22Rv1 (cell line): ENCODE results near the gene POPDC3.

ENCODE experiments used
- H3K27ac ChIP-seq: fragments of 450-650 bp; 2 replicates; pipeline ENCODE4 v1.5.1; 2017
- ZFX ChIP-seq: fragments of 450-650 bp; IDR thresholded peaks from 2 replicates; pipeline ENCODE4 v1.6.1; 2017; ENCODE audit warnings: antibody characterized with exemption, borderline replicate concordance
- TF ChIP-seq, protein P1 (sequence below): fragments of 450-650 bp; IDR thresholded peaks from 2 replicates; pipeline ENCODE4 v1.5.1; 2017; ENCODE audit warnings: mild to moderate bottlenecking

The POPDC3 gene

DNA sequence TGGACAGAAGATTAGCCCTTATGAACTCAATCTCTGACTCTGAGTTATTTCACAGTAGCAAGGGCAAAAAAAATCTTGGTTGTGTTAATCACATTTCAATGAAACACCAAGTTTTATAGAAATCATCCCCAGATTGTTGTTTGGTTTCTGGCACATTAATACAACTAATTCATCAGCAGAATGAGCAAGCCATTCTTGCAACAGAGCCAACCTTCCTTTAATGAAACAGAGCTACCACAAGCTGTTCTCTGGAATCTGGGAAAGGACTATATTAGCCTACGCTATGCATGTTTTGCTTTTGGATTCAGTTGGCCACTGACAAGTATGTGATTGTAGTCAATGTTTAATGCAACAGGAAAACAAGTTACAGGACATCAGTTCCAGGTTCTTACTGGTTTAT, 13.8 kb upstream of the POPDC3 start:
- TF ChIP-seq, protein P1, sequence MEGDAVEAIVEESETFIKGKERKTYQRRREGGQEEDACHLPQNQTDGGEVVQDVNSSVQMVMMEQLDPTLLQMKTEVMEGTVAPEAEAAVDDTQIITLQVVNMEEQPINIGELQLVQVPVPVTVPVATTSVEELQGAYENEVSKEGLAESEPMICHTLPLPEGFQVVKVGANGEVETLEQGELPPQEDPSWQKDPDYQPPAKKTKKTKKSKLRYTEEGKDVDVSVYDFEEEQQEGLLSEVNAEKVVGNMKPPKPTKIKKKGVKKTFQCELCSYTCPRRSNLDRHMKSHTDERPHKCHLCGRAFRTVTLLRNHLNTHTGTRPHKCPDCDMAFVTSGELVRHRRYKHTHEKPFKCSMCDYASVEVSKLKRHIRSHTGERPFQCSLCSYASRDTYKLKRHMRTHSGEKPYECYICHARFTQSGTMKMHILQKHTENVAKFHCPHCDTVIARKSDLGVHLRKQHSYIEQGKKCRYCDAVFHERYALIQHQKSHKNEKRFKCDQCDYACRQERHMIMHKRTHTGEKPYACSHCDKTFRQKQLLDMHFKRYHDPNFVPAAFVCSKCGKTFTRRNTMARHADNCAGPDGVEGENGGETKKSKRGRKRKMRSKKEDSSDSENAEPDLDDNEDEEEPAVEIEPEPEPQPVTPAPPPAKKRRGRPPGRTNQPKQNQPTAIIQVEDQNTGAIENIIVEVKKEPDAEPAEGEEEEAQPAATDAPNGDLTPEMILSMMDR, result no peak
- TF ChIP-seq ZFX, result no peak

DNA sequence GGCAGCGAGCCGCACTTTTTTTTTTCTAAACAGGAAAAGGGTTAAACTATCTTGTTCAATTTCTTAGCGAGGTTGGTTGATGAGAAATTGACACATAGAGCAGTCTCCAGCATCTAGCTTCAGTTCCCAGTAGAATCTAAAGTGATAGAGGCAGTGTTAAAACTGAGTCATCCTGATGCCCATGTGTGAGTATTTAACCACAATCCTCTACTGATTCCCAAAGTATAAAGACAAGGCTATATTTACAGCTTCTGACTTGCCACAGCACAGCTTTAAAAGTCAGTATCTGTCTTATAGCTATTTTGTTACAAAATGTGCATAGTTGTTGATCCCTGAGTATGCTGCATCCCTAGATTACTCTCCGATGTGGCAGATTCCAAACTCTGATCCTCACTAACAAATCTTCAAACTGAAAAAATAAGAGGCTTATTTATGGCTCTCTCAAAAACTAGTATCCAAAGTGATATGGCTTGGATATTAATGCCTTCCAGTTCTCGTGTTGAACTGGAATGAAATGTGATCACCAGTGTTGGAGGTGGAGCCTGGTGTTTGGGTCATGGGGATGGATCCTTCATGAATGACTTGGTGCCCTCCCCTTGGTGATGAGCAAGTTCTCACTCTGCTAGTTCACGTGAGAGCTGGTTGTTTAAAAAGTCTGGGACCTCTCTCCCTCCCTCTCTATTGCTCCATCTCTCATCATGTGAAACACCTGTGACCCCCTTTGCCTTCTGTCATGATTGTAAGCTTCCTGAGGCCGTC, 13.1 kb upstream of the POPDC3 start:
- TF ChIP-seq, protein P1, result no peak
- TF ChIP-seq ZFX, result no peak
- H3K27ac ChIP-seq, result no peak overlapping the region

More for the DNA sequence above, 13.8 kb upstream of the POPDC3 start:
- H3K27ac ChIP-seq, result no peak overlapping the region

DNA sequence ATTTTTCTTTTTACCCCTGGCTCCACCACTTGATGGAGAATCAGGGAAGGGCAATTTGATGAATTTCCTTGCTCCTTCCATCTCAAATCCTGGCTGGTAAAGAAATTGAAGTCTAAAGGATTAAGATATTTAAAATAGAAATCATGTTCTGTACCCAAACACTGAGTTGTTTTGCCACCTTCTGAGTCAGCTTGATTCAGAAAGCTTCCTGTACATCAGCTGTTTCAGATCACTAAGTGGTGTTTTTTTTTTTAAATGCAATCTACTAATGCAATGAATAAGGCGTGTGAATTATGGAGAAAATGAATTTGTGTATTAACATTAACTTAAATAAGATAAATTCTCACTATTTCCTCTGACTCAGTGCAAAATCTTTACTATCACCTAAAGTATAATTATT, 11.5 kb upstream of the POPDC3 start:
- TF ChIP-seq, protein P1, result no peak
- TF ChIP-seq ZFX, result no peak
- no peak overlapping the region for H3K27ac ChIP-seq

DNA sequence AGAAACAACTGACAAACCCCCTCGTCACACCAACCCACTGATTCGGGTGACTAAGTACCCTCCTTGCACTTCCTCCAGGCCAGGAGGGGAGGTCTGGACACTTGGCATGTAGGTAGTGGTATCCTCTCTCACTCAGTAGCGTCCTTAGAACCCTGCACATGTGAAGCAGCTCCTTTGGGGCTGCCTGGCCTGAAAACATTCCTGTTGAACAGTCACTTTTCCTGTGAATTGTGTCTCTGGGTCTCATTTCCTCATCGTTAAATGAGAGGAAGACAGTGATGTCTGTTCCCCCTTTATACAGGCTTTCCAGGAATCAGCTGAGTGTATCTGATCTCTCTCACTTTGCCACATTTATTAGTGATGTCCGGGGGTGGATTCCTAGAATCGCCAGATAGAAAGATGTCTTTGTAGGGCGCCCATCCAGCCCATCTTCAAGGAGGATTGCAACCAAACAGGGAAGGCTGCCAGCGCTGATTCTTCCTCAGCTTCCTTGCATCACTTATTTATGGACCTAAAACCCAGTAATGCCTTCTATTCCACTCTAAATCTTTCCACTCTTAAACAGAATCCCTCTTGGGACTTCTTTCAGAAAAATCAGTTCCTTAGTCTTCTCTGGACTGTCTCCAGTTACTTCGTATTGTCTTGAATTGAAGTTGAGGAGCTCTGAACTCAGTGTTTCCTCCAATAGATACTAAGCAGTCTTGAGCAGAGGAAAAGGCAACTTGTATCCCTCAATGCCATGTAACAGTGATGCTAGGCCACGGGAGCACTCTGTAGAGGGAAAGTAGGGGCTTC, 9.4 kb upstream of the POPDC3 start:
- no peak for TF ChIP-seq ZFX
- TF ChIP-seq, protein P1, result no peak

DNA sequence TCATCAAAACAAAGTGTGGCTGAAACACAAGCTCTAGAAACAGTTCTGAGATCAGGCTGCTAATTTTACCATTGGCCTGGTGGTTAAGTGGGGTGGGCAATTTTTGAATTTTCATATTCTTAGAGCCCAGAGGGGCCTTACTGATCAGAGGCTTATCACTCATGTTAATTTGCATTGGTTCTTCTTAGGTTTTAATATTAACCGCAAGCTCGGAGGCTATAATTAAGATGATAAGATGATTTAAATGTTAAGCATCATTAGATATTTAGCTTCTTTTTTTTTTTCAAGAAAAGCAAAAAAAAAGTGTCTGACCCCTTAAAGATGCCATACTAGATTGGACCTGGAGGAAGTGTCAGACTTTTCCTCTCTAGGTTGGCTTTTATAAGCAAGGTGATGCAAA, 8.4 kb upstream of the POPDC3 start:
- TF ChIP-seq, protein P1, result no peak
- no peak for TF ChIP-seq ZFX
- H3K27ac ChIP-seq, result no peak overlapping the region

More for the DNA sequence above, 9.4 kb upstream of the POPDC3 start:
- no peak overlapping the region for H3K27ac ChIP-seq

DNA sequence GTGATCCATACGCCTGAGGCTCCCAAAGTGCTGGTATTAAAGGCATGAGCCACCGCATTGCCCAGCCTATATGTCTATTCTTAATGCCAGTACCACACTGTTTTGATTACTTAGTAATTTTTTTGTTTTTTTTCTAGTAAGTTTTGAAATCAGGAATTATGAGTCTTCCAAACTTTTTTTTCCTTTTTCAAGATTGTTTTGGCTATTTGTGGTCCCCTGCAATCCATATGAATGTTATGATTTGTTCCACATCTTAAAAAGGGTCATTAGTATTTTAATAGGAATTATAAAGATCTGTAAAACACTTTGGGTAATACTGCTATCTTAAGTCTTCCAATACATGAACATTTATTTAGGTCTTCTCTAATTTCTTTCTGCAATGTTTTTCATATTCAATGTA, 6.8 kb upstream of the POPDC3 start:
- TF ChIP-seq, protein P1, result no peak
- TF ChIP-seq ZFX, result no peak
- H3K27ac ChIP-seq, result no peak overlapping the region

DNA sequence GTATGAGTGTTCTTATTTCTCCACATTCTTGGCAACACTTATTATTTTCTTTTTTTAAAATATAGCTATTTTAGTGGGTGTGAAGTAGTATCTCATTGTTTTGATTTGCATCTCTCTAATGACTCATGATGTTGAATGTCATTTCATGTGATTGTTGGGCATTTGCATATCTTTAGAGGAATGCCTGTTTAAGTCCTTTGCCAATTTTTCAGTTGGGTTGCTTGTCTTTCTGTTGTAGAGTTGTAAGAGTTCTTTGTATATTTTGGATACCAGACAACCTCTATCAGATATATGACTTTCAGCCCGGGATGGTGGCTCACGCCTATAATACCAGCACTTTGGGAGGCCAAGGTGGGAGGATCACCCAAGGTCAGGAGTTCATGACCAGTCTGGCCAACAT, 5.1 kb upstream of the POPDC3 start:
- TF ChIP-seq, protein P1, result no peak
- no peak for TF ChIP-seq ZFX
- H3K27ac ChIP-seq, result no peak overlapping the region
